CD14-positive monocyte (primary cell): Measurements from ENCODE around the gene ZNF385D. TPM values are rescaled to one million over a fixed set of nuclear protein-coding genes. Genes with fewer than 3 reads are reported as not detected.

Source experiments
- DNase-seq, 3 donors: peaks; one replicate each; pipeline ENCODE4 v3.0.0-alpha.2; 2011 to 2022
- H2AFZ ChIP-seq: 2 replicates; pipeline ENCODE4 v1.6.0; 2012; ENCODE audit warnings: mild to moderate bottlenecking, low read depth, low read length, inconsistent platforms; ENCODE audit not compliant: insufficient read depth, poor library complexity, severe bottlenecking
- H3K27ac ChIP-seq, 2 donors: 1 replicate in 1 of 2; 2 replicates in 1 of 2; pipeline ENCODE4 v1.5.1; 2012 to 2013; ENCODE audit warnings: low read length in 2 of 2, control low read depth in 1 of 2, inconsistent platforms in 1 of 2, low read depth in 1 of 2, mild to moderate bottlenecking in 1 of 2
- H3K27me3 ChIP-seq, 2 donors: one replicate each; pipeline versions ENCODE4 v1.6.0 to v1.6.1; 2011 to 2013; ENCODE audit warnings: low read length in 2 of 2; ENCODE audit not compliant: control insufficient read depth in 2 of 2, insufficient read depth in 2 of 2
- H3K36me3 ChIP-seq, 2 donors: replicated peaks in 1 of 2; 1 replicate in 1 of 2; 2 replicates in 1 of 2; pipeline versions ENCODE4 v1.5.1 to v1.6.1; 2012 to 2013; ENCODE audit warnings: low read length in 2 of 2, control low read depth in 1 of 2, inconsistent platforms in 1 of 2, mild to moderate bottlenecking in 1 of 2; ENCODE audit not compliant: insufficient read depth in 2 of 2, control insufficient read depth in 1 of 2
- H3K4me1 ChIP-seq, 2 donors: 1 replicate in 1 of 2; 2 replicates in 1 of 2; pipeline versions ENCODE4 v1.5.1 to v1.6.1; 2012 to 2013; ENCODE audit warnings: low read length in 2 of 2, control low read depth in 1 of 2, inconsistent platforms in 1 of 2, mild to moderate bottlenecking in 1 of 2, moderate library complexity in 1 of 2; ENCODE audit not compliant: insufficient read depth in 2 of 2, control insufficient read depth in 1 of 2
- H3K4me2 ChIP-seq: replicated peaks from 2 replicates; pipeline ENCODE3; 2012; ENCODE audit warnings: low read length, moderate library complexity, mild to moderate bottlenecking; ENCODE audit not compliant: poor library complexity, severe bottlenecking; ENCODE audit errors: extremely low read depth
- H3K4me3 ChIP-seq, 3 experiments: fragments of 200-600 bp in 1 of 3; sonication (generic) in 1 of 3; replicated peaks in 1 of 3; 1 replicate in 2 of 3; 2 replicates in 1 of 3; pipeline ENCODE4 v1.5.1; 2011 to 2013; ENCODE audit warnings: low read length in 3 of 3, mild to moderate bottlenecking in 3 of 3, control low read depth in 2 of 3, low read depth in 2 of 3, inconsistent platforms in 1 of 3, moderate library complexity in 1 of 3
- H3K79me2 ChIP-seq: 2 replicates; pipeline ENCODE4 v1.6.0; 2012; ENCODE audit warnings: mild to moderate bottlenecking, control low read depth, inconsistent platforms, low read length, moderate library complexity; ENCODE audit not compliant: insufficient read depth
- H3K9ac ChIP-seq: 2 replicates; pipeline ENCODE4 v1.6.0; 2017; ENCODE audit warnings: low read length, mild to moderate bottlenecking; ENCODE audit not compliant: insufficient read depth, poor library complexity, severe bottlenecking
- H3K9me3 ChIP-seq, 2 donors: replicated peaks in 1 of 2; 1 replicate in 1 of 2; 2 replicates in 1 of 2; pipeline versions ENCODE4 v1.5.1 to v1.6.1; 2012 to 2013; ENCODE audit warnings: low read length in 2 of 2, control low read depth in 1 of 2; ENCODE audit not compliant: control insufficient read depth in 1 of 2, insufficient read depth in 1 of 2
- H4K20me1 ChIP-seq: 2 replicates; pipeline ENCODE4 v1.6.0; 2012; ENCODE audit warnings: mild to moderate bottlenecking, low read length, control low read depth, moderate library complexity; ENCODE audit not compliant: insufficient read depth
- H3K27ac Mint-ChIP-seq, 7 donors: one replicate each; pipeline ENCODE4 v1.8.0; 2020; ENCODE audit warnings: mild to moderate bottlenecking in 7 of 7, mixed read lengths in 7 of 7, moderate library complexity in 6 of 7, inconsistent platforms in 2 of 7
- H3K27me3 Mint-ChIP-seq, 3 donors: one replicate each; pipeline ENCODE4 v1.8.0; 2021 to 2022; ENCODE audit warnings: low read depth in 3 of 3, mild to moderate bottlenecking in 3 of 3, mixed read lengths in 3 of 3, moderate library complexity in 3 of 3, inconsistent platforms in 1 of 3
- H3K36me3 Mint-ChIP-seq, 2 donors: one replicate each; pipeline ENCODE4 v1.8.0; 2020; ENCODE audit warnings: mixed read lengths in 2 of 2, inconsistent platforms in 1 of 2, mild to moderate bottlenecking in 1 of 2
- H3K4me1 Mint-ChIP-seq: one replicate; pipeline ENCODE4 v1.8.0; 2020; ENCODE audit warnings: mild to moderate bottlenecking, mixed read lengths
- H3K4me3 Mint-ChIP-seq, 2 donors: one replicate each; pipeline ENCODE4 v1.8.0; 2020; ENCODE audit warnings: mild to moderate bottlenecking in 2 of 2, mixed read lengths in 2 of 2, moderate library complexity in 1 of 2
- H3K9me3 Mint-ChIP-seq, 7 donors: one replicate each; pipeline ENCODE4 v1.8.0; 2020 to 2022; ENCODE audit warnings: mixed read lengths in 7 of 7, mild to moderate bottlenecking in 6 of 7, moderate library complexity in 6 of 7, inconsistent platforms in 2 of 7
- WGBS: methylation state at CpG from one replicate; pipeline ENCODE4 v1.1.5; 2013; ENCODE audit warnings: missing lambda C conversion rate; ENCODE audit not compliant: insufficient coverage; 5-methylcytosine and 5-hydroxymethylcytosine counted together
- intact Hi-C, 2 donors: fragments of 100-400 bp; cut with micrococcal nuclease; formaldehyde crosslinking; loops; one replicate each; pipeline versions ENCODE4 v1.15.0 to v1.15.1; 2023
- polyA plus RNA-seq, 3 donors: library from polyadenylated mRNA; depleted of rRNA in 1 of 3; unstranded in 2 of 3; stranded (reverse) in 1 of 3; fragments of 300-500 nt in 2 of 3; fragments of >200 nt in 1 of 3; fragmentation: Illumina TruSeq in 2 of 3; gene quantifications; 1 replicate in 2 of 3; 2 replicates in 1 of 3; pipeline ENCODE4 v1.2.3, GENCODE V29; 2012 to 2021
- TF ChIP-seq, protein P1 (sequence below): fragments of 200-600 bp; IDR thresholded peaks from one replicate; pipeline ENCODE4 v1.8.0; 2022; ENCODE audit warnings: antibody characterized with exemption, mild to moderate bottlenecking

Gene ZNF385D
- polyA plus RNA-seq, 3 donors = not detected

GRCh38 chr3:21434310-21434709 is 316.7 kb downstream of the ZNF385D start:
- no peaks in the 10 kb centered on the region for H4K20me1 ChIP-seq
- H3K9me3 ChIP-seq = no peaks in the 10 kb centered on the region
- H3K4me1 ChIP-seq = no peaks in the 10 kb centered on the region
- DNase-seq = no peak
- no peak overlapping the region for H3K4me3 Mint-ChIP-seq
- H3K4me2 ChIP-seq = no peak overlapping the region
- TF ChIP-seq, protein P1, sequence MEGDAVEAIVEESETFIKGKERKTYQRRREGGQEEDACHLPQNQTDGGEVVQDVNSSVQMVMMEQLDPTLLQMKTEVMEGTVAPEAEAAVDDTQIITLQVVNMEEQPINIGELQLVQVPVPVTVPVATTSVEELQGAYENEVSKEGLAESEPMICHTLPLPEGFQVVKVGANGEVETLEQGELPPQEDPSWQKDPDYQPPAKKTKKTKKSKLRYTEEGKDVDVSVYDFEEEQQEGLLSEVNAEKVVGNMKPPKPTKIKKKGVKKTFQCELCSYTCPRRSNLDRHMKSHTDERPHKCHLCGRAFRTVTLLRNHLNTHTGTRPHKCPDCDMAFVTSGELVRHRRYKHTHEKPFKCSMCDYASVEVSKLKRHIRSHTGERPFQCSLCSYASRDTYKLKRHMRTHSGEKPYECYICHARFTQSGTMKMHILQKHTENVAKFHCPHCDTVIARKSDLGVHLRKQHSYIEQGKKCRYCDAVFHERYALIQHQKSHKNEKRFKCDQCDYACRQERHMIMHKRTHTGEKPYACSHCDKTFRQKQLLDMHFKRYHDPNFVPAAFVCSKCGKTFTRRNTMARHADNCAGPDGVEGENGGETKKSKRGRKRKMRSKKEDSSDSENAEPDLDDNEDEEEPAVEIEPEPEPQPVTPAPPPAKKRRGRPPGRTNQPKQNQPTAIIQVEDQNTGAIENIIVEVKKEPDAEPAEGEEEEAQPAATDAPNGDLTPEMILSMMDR = no peak
- peaks cover 0 to 8% (median 1%) of the 10 kb centered on the region in 7 donors for H3K9me3 Mint-ChIP-seq
- no peaks in the 10 kb centered on the region for H3K4me1 Mint-ChIP-seq
- H3K36me3 ChIP-seq = no peaks in the 10 kb centered on the region
- no peaks in the 10 kb centered on the region for H3K36me3 Mint-ChIP-seq
- no peak overlapping the region for H3K27ac Mint-ChIP-seq
- H3K27ac ChIP-seq = no peak overlapping the region
- no peaks in the 10 kb centered on the region for H3K27me3 ChIP-seq
- no peaks in the 10 kb centered on the region for H3K79me2 ChIP-seq
- no peak overlapping the region for H3K9ac ChIP-seq
- no peak overlapping the region for H3K4me3 ChIP-seq
- no CpG with 5 or more reads among the region's 1 CpG for WGBS
- intact Hi-C loops = no loop called here
- no peak overlapping the region for H2AFZ ChIP-seq
- H3K27me3 Mint-ChIP-seq = peaks cover 0 to 1% (median 0%) of the 10 kb centered on the region in 3 donors

- Histone ChIP-seq H2AFZ (no peak overlapping the region), H3K9me3 (no peaks in the 10 kb centered on the region), H3K4me3 (no peak overlapping the region), H3K79me2 (no peaks in the 10 kb centered on the region), H4K20me1 (no peaks in the 10 kb centered on the region), H3K27me3 (no peaks in the 10 kb centered on the region), H3K4me2 (no peak overlapping the region), H3K9ac (no peak overlapping the region), H3K27ac (no peak overlapping the region), H3K4me1 (no peaks in the 10 kb centered on the region), H3K36me3 (no peaks in the 10 kb centered on the region)
- Mint-ChIP-seq H3K9me3 (peaks cover 0 to 8% (median 1%) of the 10 kb centered on the region in 7 donors), H3K36me3 (no peaks in the 10 kb centered on the region), H3K27ac (no peak overlapping the region), H3K4me3 (no peak overlapping the region), H3K27me3 (peaks cover 0 to 1% (median 0%) of the 10 kb centered on the region in 3 donors), H3K4me1 (no peaks in the 10 kb centered on the region)
- DNase-seq = no peak
- intact Hi-C loops = no loop called here
- no CpG with 5 or more reads among the region's 6 CpGs for WGBS
- TF ChIP-seq, protein P1 = no peak
Observed at GRCh38 chr3:21433751-21434150, 317.3 kb downstream of the ZNF385D start.
